HG03025 (cell line): ENCODE data around the gene ARL4C.

Source experiments
- ATAC-seq: cut with Tn5 transposase; IDR thresholded peaks from one replicate; pipeline ENCODE4 v1.9.1; 2021; ENCODE audit warnings: mild to moderate bottlenecking, moderate library complexity; ENCODE audit not compliant: unreplicated experiment, low FRiP score

ARL4C gene

GRCh38 chr2:234500394-234501006, 3.6 kb upstream of the ARL4C start:
- peak; percentile 51 for ATAC-seq

GRCh38 chr2:234497594-234498235, 834 bp upstream of the ARL4C start:
- ATAC-seq, result no peak

DNA sequence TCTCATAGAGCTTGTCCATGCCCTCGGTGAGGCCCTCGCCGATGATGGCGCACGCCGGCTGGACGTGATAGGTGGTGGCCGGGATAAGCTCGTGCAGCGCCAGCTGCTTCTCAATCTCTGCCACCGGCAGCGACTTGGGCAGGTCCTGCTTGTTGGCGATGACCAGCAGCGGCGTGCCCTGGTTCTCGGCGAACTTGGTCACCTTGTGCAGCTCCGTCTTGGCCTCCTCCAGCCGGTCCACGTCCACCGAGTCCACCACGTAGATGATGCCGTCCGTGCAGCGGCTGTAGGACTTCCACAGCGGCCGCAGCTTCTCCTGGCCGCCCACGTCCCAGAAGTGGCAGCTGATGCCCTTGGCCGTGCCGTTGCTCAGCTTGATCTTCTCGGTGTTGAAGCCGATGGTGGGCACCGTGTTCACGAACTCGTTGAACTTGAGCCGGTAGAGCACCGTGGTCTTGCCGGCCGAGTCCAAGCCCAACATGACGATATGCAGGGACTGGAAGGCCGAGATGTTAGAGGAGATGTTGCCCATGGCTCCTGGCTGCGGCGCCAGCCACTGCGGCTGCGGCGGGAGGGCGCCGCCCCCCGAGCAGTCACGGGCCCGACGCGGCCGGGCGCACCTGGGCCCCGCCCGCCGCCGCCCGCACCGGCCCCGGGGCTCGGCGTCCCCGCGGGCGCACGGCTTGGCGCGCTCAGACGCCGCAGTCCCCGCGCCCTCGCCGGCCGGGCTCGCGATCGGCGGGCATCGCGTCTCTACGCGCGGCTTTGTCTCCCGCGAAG, 636 bp downstream of the ARL4C start:
- peak; percentile 35 for ATAC-seq

GRCh38 chr2:234495251-234496054, 1.4 kb downstream of the ARL4C start:
- no peak for ATAC-seq

DNA sequence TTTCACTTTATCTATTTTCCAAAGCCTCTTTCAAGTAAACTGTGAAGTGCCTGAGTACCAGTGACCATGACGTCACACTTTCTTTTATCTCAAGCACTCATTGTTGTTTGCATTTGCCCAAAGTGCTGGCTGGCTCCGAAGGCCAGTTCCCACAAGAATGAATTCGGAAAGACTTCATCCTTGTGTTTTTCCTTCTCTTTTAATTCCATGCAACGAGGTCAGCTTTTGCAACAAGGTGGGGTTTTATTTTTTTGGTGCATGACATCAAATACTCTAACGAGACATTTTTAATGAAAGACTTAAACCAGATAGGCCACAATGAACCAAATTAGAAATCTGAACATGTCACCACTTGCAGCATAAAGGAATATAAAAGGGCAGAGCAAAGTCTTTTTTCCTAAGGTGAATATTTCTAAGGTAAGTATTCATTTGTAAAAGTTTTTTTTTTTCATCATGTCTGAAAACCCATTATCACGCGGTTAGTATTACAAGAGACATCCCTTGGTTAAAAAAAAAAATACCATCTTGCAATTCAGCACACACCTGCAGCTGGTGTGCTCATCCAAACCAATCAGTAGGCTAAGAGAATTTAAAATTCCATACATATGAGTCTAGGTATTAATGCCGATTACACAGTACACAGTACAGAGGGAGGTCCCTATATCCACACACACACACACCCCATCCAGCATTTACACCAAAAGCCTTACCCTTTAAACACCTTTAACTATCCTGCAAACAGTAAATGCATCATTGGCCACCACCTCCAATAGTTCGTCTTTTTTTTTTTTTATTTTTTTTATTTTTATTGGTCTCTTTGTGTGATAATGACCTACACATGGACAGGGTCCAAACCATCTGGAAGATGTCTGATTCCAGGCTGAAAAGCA, 2.3 kb downstream of the ARL4C start:
- ATAC-seq, result no peak

- ATAC-seq, result no peak
Measured at GRCh38 chr2:234493796-234494195, 3.1 kb downstream of the ARL4C start.

DNA sequence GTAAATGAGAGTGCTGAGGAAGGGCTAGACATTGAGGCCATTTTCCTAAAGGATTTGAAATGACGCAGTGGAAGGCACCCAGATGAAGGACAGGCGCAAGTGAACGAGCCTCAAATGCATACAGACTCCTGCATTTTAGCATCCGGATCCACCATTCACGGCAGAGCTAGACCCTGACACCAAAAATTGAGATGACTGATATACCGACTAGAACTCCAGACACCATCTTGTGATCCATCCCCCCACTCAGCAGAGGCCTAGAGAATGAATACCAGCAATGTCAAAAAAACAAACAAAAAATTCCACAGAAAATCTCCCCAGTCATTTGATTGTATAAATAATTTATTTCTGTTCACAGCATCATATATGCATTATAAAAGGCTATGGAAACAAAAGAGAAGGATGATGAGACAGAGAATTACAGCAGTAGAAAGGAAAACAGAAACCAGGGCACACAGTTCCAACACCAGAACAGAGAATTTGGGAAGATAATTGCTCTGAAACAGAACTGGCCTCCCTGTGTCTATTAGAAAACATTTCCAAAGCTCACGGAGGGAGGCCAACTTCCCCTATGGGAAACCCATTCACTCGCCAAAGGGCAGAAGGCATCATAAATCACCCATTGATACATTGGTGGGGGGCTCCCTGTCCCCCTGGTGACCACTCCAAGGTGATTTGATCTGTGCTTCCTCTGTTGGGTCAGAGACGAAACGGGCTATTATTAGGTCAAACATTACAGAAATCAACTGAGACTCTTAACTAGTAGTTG, 4.0 kb downstream of the ARL4C start:
- ATAC-seq, result no peak

- ATAC-seq, result no peak
Measured at GRCh38 chr2:234491897-234492296, 5.0 kb downstream of the ARL4C start.

DNA sequence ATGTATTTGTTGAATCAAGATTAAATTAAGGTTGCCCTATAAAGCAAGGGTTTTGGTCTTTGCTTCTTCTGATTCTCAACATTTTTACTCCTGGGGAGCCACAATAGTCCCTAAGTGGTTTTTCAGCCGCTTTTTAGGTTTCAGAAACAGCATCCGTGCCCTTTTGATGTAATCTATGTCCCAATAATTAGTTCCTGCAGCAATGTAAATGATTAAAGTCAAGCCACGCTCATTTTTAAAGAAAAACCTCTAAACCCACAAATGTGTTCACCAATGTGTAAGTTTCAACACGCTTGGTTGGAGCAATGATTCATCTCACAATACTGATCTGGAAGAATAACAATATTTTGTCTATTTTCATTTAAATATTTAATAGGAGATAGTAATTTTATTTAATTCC, 5.6 kb downstream of the ARL4C start:
- no peak for ATAC-seq

- peak; percentile 39 for ATAC-seq
Measured at GRCh38 chr2:234490271-234491091, 6.4 kb downstream of the ARL4C start.

GRCh38 chr2:234488913-234489451, 7.9 kb downstream of the ARL4C start:
- ATAC-seq, result peak; percentile 61

- no peak for ATAC-seq
Measured at GRCh38 chr2:234488486-234488885, 8.4 kb downstream of the ARL4C start.

DNA sequence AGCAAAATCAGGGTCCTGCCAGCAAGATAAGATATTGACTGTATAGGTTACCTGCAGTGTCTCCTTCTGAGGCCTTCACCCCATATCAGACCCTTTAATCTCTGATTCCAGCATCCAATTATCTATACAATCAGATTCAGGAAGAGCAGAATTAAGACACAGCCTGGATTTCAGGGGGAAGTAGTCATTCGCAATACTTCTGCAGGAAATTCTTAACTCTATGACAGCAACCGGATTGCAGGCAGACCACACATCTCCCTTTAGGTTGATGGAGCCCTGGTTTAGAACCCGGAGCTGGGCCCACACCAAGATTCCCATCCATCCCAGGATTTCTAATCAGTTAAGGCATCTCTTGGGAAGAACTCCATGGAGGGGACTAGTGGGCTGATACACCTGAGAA, 9.5 kb downstream of the ARL4C start:
- no peak for ATAC-seq

GRCh38 chr2:234483568-234484251, 13.2 kb downstream of the ARL4C start:
- peak; percentile 47 for ATAC-seq

GRCh38 chr2:234481301-234481700, 15.6 kb downstream of the ARL4C start:
- ATAC-seq, result no peak

GRCh38 chr2:234480337-234480736, 16.5 kb downstream of the ARL4C start:
- no peak for ATAC-seq

GRCh38 chr2:234479465-234479864, 17.4 kb downstream of the ARL4C start:
- ATAC-seq, result no peak
